GM12891 (cell line): ENCODE data around the gene FAM184A.

Experiments
- DNase-seq: peaks from one replicate; pipeline ENCODE4 v3.0.0; 2011; ENCODE audit warnings: low spot score; ENCODE audit not compliant: insufficient read length
- FAIRE-seq: peaks from 2 replicates; lab custom pipeline; 2011; peaks lifted over from hg19 to GRCh38; lab: Jason Lieb, UNC
- PAX5 ChIP-seq: IDR thresholded peaks from 2 replicates; pipeline ENCODE4 v1.6.1; 2011; ENCODE audit warnings: low read length, moderate library complexity, mild to moderate bottlenecking; ENCODE audit not compliant: insufficient read depth, severe bottlenecking
- POLR2A ChIP-seq: IDR thresholded peaks from 2 replicates; pipeline ENCODE4 v1.6.1; 2011; ENCODE audit warnings: low read depth, low read length, control low read depth
- POLR2AphosphoS5 ChIP-seq: IDR thresholded peaks from 2 replicates; pipeline ENCODE4 v1.6.1; 2011; ENCODE audit warnings: low read depth, low read length, control low read depth
- POU2F2 ChIP-seq: IDR thresholded peaks from 2 replicates; pipeline ENCODE4 v1.6.1; 2011; ENCODE audit warnings: low read depth, mild to moderate bottlenecking, control low read depth, low read length, moderate library complexity
- SPI1 ChIP-seq: IDR thresholded peaks from 2 replicates; pipeline ENCODE4 v1.6.1; 2011; ENCODE audit warnings: low read depth, low read length, control low read depth
- TAF1 ChIP-seq: IDR thresholded peaks from 2 replicates; pipeline ENCODE4 v1.6.1; 2011; ENCODE audit warnings: low read depth, low read length, control low read depth

The FAM184A gene

DNA sequence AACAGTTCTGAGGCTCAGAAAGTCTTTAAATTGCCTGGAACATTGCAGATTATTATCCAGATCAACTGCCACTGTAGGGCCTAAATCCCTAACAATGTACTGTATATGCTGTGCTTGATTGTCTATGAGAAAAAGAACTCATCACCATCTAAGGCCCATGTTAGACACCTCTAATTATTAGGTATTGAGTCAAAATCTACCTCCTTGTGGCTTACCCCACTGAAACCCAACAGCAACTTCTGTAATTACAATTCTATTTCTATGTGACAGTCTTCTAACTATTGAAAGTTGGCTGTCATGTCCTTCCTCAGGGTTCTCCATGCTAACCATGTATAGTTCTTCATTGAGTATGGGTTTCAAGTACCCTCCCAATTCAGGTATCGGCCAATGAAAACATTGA is 157.4 kb downstream of the FAM184A start:
- DNase-seq (no peak), FAIRE-seq (no peak)
- TF ChIP-seq SPI1: no peak

GRCh38 chr6:118918329-118918725 is 160.1 kb downstream of the FAM184A start:
- TF ChIP-seq POLR2AphosphoS5 (no peak), PAX5 (no peak), TAF1 (no peak), POU2F2 (no peak), POLR2A (no peak), SPI1 (no peak)
- FAIRE-seq (no peak), DNase-seq (no peak)

DNA sequence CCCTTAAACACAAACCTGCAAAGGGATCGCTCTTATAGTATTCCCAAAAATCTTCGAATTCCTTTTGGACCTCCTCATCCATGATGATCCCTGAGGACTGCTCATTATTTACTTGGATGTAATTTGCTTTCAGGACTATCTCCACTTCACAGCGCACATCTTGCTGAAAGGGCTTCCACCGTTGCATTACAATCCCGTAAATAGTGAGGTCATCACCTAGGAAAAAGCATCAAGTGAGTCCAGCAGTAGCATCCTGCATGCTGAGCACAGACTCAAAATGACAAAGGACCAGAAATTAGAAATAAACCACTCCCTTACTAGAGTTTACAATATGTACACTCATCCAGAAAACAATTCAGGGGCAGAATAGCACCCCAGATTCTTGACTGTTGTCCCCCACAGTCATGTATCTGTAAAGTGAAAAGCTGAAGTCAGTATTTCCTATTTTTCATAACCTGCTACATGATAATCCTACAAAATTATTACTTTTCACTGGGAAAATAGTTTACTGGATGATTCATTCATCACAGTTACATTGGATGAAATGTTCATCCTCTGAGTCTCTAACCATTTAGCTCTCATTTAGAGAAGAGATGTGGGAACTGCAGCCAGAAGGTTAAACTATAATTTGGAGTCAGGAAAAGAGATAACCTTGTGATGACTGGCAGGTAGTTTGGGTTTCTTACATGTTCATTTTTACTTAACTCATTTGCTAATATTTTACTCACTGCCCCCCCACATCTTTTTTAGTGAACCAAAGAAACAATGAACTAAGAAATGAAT is 160.7 kb downstream of the FAM184A start:
- TF ChIP-seq POLR2A (no peak), POU2F2 (no peak), PAX5 (no peak), POLR2AphosphoS5 (no peak), TAF1 (no peak), SPI1 (no peak)
- FAIRE-seq (no peak), DNase-seq (no peak)

GRCh38 chr6:118914598-118914997 is 163.9 kb downstream of the FAM184A start:
- DNase-seq (no peak), FAIRE-seq (no peak)
- TF ChIP-seq SPI1 (no peak), PAX5 (no peak), POLR2AphosphoS5 (no peak), POLR2A (no peak), POU2F2 (no peak)

- no peak for TF ChIP-seq POLR2AphosphoS5
- TF ChIP-seq POU2F2: no peak
- no peak for TF ChIP-seq POLR2A
- no peak for TF ChIP-seq TAF1
- no peak for TF ChIP-seq SPI1
- no peak for TF ChIP-seq PAX5
- DNase-seq (no peak), FAIRE-seq (no peak)
Observed at GRCh38 chr6:118913161-118913560, 165.3 kb downstream of the FAM184A start.

DNA sequence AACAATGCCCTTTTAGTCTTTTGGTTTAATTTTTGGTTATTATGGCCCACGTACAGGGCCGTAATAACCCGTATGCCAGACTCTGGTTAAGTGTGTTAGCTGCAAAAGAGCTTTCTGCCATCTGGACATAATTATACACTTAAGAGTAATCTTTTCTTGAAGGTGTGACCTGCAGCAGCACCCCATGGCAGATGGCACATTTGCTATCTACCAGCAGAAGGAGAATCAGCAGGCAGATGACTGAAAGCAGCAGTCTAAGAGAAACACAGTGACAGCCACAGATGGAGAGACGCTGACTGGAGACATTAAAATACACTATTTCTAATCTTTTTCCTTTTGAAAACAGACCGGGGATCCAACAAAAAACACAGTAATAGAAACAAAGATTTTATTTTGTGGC is 165.8 kb downstream of the FAM184A start:
- no peak for TF ChIP-seq SPI1
- no peak for TF ChIP-seq PAX5
- TF ChIP-seq POLR2AphosphoS5: no peak
- TF ChIP-seq POU2F2: no peak
- TF ChIP-seq TAF1: no peak
- TF ChIP-seq POLR2A: no peak
- DNase-seq: no peak
- no peak for FAIRE-seq
